PFSK-1 (cell line): Measurements from ENCODE around the gene IQSEC3.

ENCODE experiments used
- POLR2AphosphoS5 ChIP-seq: IDR thresholded peaks from 2 replicates; pipeline ENCODE4 v1.6.1; 2012; ENCODE audit warnings: low read depth, mild to moderate bottlenecking, control low read depth, low read length, moderate library complexity
- REST ChIP-seq, 2 experiments: IDR thresholded peaks; 2 replicates each; pipeline versions ENCODE4 v1.6.1 to v1.8.0; 2011 to 2012; ENCODE audit warnings: low read depth in 2 of 2, low read length in 2 of 2, control low read depth in 1 of 2, inconsistent platforms in 1 of 2, mild to moderate bottlenecking in 1 of 2, moderate library complexity in 1 of 2; ENCODE audit not compliant: insufficient read depth in 1 of 2
- SIN3A ChIP-seq: IDR thresholded peaks from 2 replicates; pipeline ENCODE4 v1.6.1; 2012; ENCODE audit warnings: mild to moderate bottlenecking, low read length, moderate library complexity, borderline replicate concordance; ENCODE audit not compliant: insufficient read depth
- TAF1 ChIP-seq: IDR thresholded peaks from 2 replicates; pipeline ENCODE4 v1.6.1; 2012; ENCODE audit warnings: low read length, control low read depth, borderline replicate concordance; ENCODE audit not compliant: insufficient read depth

GRCh38 chr12:195156-195555, 128.6 kb downstream of the IQSEC3 start:
- TF ChIP-seq POLR2AphosphoS5 (no peak), SIN3A (no peak), TAF1 (no peak), REST (IDR thresholded peaks at IDR 0.05; ENCODE audit: insufficient read depth in 1 of 2, low read depth in 2 of 2, low read length in 2 of 2) (no peak)
